Astrocyte (in vitro differentiated cells and primary cell): ENCODE data around the gene SLC15A1. TPM values are rescaled to one million over a fixed set of nuclear protein-coding genes. Genes with fewer than 3 reads are reported as not detected.

Experiments
- DNase-seq: peaks from one replicate; pipeline ENCODE4 v3.0.0-alpha.2; 2010; ENCODE audit warnings: low read depth
- FAIRE-seq: peaks from 2 replicates; lab custom pipeline; 2011; peaks lifted over from hg19 to GRCh38; lab: Jason Lieb, UNC
- H2AFZ ChIP-seq: 2 replicates; pipeline ENCODE4 v1.6.0; 2012; ENCODE audit warnings: low read depth, low read length, inconsistent platforms
- H3K27ac ChIP-seq: 2 replicates; pipeline ENCODE4 v1.5.1; 2011; ENCODE audit warnings: low read depth, low read length, inconsistent platforms
- H3K27me3 ChIP-seq: 2 replicates; pipeline ENCODE4 v1.6.0; 2011; ENCODE audit warnings: low read length, inconsistent platforms; ENCODE audit not compliant: insufficient read depth
- H3K36me3 ChIP-seq: 2 replicates; pipeline ENCODE4 v1.5.1; 2011; ENCODE audit warnings: low read length, inconsistent platforms; ENCODE audit not compliant: insufficient read depth
- H3K4me1 ChIP-seq: 2 replicates; pipeline ENCODE4 v1.5.1; 2011; ENCODE audit warnings: low read length, inconsistent platforms; ENCODE audit not compliant: insufficient read depth
- H3K4me2 ChIP-seq: 2 replicates; pipeline ENCODE4 v1.6.0; 2012; ENCODE audit warnings: low read length, inconsistent platforms
- H3K4me3 ChIP-seq: 2 replicates; pipeline ENCODE4 v1.5.1; 2011; ENCODE audit warnings: low read depth, mild to moderate bottlenecking, low read length, inconsistent platforms; ENCODE audit not compliant: insufficient read depth
- H3K79me2 ChIP-seq: 2 replicates; pipeline ENCODE4 v1.6.0; 2012; ENCODE audit warnings: mild to moderate bottlenecking, low read length, inconsistent platforms; ENCODE audit not compliant: insufficient read depth
- H3K9ac ChIP-seq: 2 replicates; pipeline ENCODE4 v1.6.0; 2012; ENCODE audit warnings: mild to moderate bottlenecking, low read length, inconsistent platforms
- H3K9me3 ChIP-seq: 2 replicates; pipeline ENCODE4 v1.5.1; 2012; ENCODE audit warnings: low read depth, mild to moderate bottlenecking, low read length, inconsistent platforms; ENCODE audit not compliant: insufficient read depth
- H4K20me1 ChIP-seq: 2 replicates; pipeline ENCODE4 v1.6.0; 2012; ENCODE audit warnings: low read length, inconsistent platforms; ENCODE audit not compliant: insufficient read depth
- H3K27ac Mint-ChIP-seq: one replicate; pipeline ENCODE4 v1.8.0; 2021; ENCODE audit warnings: mild to moderate bottlenecking, mixed read lengths; ENCODE audit not compliant: unreplicated experiment
- H3K27me3 Mint-ChIP-seq: one replicate; pipeline ENCODE4 v1.8.0; 2021; ENCODE audit warnings: low read depth, mixed read lengths; ENCODE audit not compliant: unreplicated experiment
- H3K36me3 Mint-ChIP-seq: one replicate; pipeline ENCODE4 v1.8.0; 2021; ENCODE audit warnings: low read depth, mixed read lengths; ENCODE audit not compliant: unreplicated experiment
- H3K4me1 Mint-ChIP-seq: one replicate; pipeline ENCODE4 v1.8.0; 2021; ENCODE audit warnings: low read depth, mixed read lengths; ENCODE audit not compliant: unreplicated experiment
- H3K4me3 Mint-ChIP-seq: one replicate; pipeline ENCODE4 v1.8.0; 2021; ENCODE audit warnings: mild to moderate bottlenecking, moderate library complexity, mixed read lengths; ENCODE audit not compliant: unreplicated experiment
- H3K9me3 Mint-ChIP-seq: one replicate; pipeline ENCODE4 v1.8.0; 2021; ENCODE audit warnings: mild to moderate bottlenecking, mixed read lengths; ENCODE audit not compliant: unreplicated experiment
- CTCF ChIP-seq: IDR thresholded peaks from 2 replicates; pipeline ENCODE4 v1.5.1; 2011; ENCODE audit warnings: low read depth, mild to moderate bottlenecking, inconsistent platforms, low read length, moderate library complexity; ENCODE audit not compliant: insufficient read depth
- EZH2 ChIP-seq: IDR thresholded peaks from 2 replicates; pipeline ENCODE4 v1.6.1; 2012; ENCODE audit warnings: mild to moderate bottlenecking, low read length, inconsistent platforms; ENCODE audit not compliant: insufficient read depth
- total RNA-seq: library from RNA; stranded (reverse); gene quantifications from 2 replicates; pipeline ENCODE4 v1.2.1, GENCODE V29; 2021

The SLC15A1 gene
- total RNA-seq, 1 donor from 2014 or later: not detected

GRCh38 chr13:98721825-98722510 is 30.5 kb downstream of the SLC15A1 start:
- H3K4me3 Mint-ChIP-seq: no peak overlapping the region
- H3K27me3 ChIP-seq: no peaks in the 10 kb centered on the region
- H3K4me2 ChIP-seq: no peak overlapping the region
- no peaks in the 10 kb centered on the region for H3K9me3 ChIP-seq
- DNase-seq (no peak), FAIRE-seq (no peak)
- no peaks in the 10 kb centered on the region for H3K9me3 Mint-ChIP-seq
- H3K79me2 ChIP-seq: no peaks in the 10 kb centered on the region
- H3K36me3 Mint-ChIP-seq: no peaks in the 10 kb centered on the region
- peaks cover 16% of the 10 kb centered on the region for H3K27me3 Mint-ChIP-seq
- H2AFZ ChIP-seq: no peak overlapping the region
- H4K20me1 ChIP-seq: no peaks in the 10 kb centered on the region
- H3K9ac ChIP-seq: no peak overlapping the region
- no peaks in the 10 kb centered on the region for H3K36me3 ChIP-seq
- no peak for TF ChIP-seq CTCF
- no peak for TF ChIP-seq EZH2
- no peaks in the 10 kb centered on the region for H3K4me1 ChIP-seq
- H3K4me1 Mint-ChIP-seq: no peaks in the 10 kb centered on the region
- no peak overlapping the region for H3K27ac Mint-ChIP-seq
- no peak overlapping the region for H3K4me3 ChIP-seq
- H3K27ac ChIP-seq: no peak overlapping the region

- Mint-ChIP-seq H3K27ac (no peak overlapping the region), H3K9me3 (no peaks in the 10 kb centered on the region), H3K4me3 (no peak overlapping the region), H3K27me3 (peaks cover 6% of the 10 kb centered on the region), H3K36me3 (no peaks in the 10 kb centered on the region), H3K4me1 (no peaks in the 10 kb centered on the region)
- no peak for TF ChIP-seq EZH2
- no peak for TF ChIP-seq CTCF
- H3K36me3 ChIP-seq: no peaks in the 10 kb centered on the region
- H3K4me2 ChIP-seq: no peak overlapping the region
- H3K4me1 ChIP-seq: no peaks in the 10 kb centered on the region
- no peak overlapping the region for H3K27ac ChIP-seq
- FAIRE-seq: no peak
- H2AFZ ChIP-seq: no peak overlapping the region
- H3K4me3 ChIP-seq: no peak overlapping the region
- no peaks in the 10 kb centered on the region for H4K20me1 ChIP-seq
- DNase-seq: no peak
- H3K27me3 ChIP-seq: no peaks in the 10 kb centered on the region
- no peaks in the 10 kb centered on the region for H3K9me3 ChIP-seq
- no peaks in the 10 kb centered on the region for H3K79me2 ChIP-seq
- no peak overlapping the region for H3K9ac ChIP-seq
Measured at GRCh38 chr13:98719527-98720250, 32.8 kb downstream of the SLC15A1 start.

GRCh38 chr13:98717891-98718290 is 34.6 kb downstream of the SLC15A1 start:
- Histone ChIP-seq H3K36me3 (no peaks in the 10 kb centered on the region), H3K4me2 (no peak overlapping the region), H3K4me1 (no peaks in the 10 kb centered on the region), H3K9ac (no peak overlapping the region), H3K4me3 (no peak overlapping the region), H3K79me2 (no peaks in the 10 kb centered on the region), H2AFZ (no peak overlapping the region), H3K9me3 (no peaks in the 10 kb centered on the region), H4K20me1 (no peaks in the 10 kb centered on the region), H3K27ac (no peak overlapping the region), H3K27me3 (no peaks in the 10 kb centered on the region)
- TF ChIP-seq EZH2 (no peak), CTCF (no peak)
- FAIRE-seq: no peak
- H3K4me3 Mint-ChIP-seq: no peak overlapping the region
- DNase-seq: no peak
- H3K36me3 Mint-ChIP-seq: no peaks in the 10 kb centered on the region
- no peaks in the 10 kb centered on the region for H3K4me1 Mint-ChIP-seq
- H3K27me3 Mint-ChIP-seq: peaks cover 6% of the 10 kb centered on the region
- no peaks in the 10 kb centered on the region for H3K9me3 Mint-ChIP-seq
- H3K27ac Mint-ChIP-seq: no peak overlapping the region
